Glutamatergic neuron (in vitro differentiated cells): ENCODE data around the gene RNF212. TPM values are rescaled to one million over a fixed set of nuclear protein-coding genes. Genes with fewer than 3 reads are reported as not detected.
A peak's percentile ranks its signal among the peaks of the same experiment; 100 is the strongest.

Experiments
- DNase-seq: peaks from one replicate; pipeline ENCODE4 v3.0.0; 2022
- H3K27ac Mint-ChIP-seq: one replicate; pipeline ENCODE4 v1.8.0; 2020; ENCODE audit warnings: mild to moderate bottlenecking, mixed read lengths, inconsistent platforms; ENCODE audit not compliant: unreplicated experiment
- H3K27me3 Mint-ChIP-seq: one replicate; pipeline ENCODE4 v1.8.0; 2020; ENCODE audit warnings: mild to moderate bottlenecking, moderate library complexity, mixed read lengths, inconsistent platforms; ENCODE audit not compliant: unreplicated experiment
- H3K36me3 Mint-ChIP-seq: one replicate; pipeline ENCODE4 v1.8.0; 2020; ENCODE audit warnings: mild to moderate bottlenecking, mixed read lengths, inconsistent platforms; ENCODE audit not compliant: unreplicated experiment
- H3K4me1 Mint-ChIP-seq: one replicate; pipeline ENCODE4 v1.8.0; 2020; ENCODE audit warnings: mild to moderate bottlenecking, low read depth, mixed read lengths, inconsistent platforms; ENCODE audit not compliant: unreplicated experiment
- H3K4me3 Mint-ChIP-seq: one replicate; pipeline ENCODE4 v1.8.0; 2020; ENCODE audit warnings: mild to moderate bottlenecking, mixed read lengths, inconsistent platforms; ENCODE audit not compliant: unreplicated experiment
- H3K9me3 Mint-ChIP-seq: one replicate; pipeline ENCODE4 v1.8.0; 2020; ENCODE audit warnings: mild to moderate bottlenecking, moderate library complexity, mixed read lengths, inconsistent platforms; ENCODE audit not compliant: unreplicated experiment
- CTCF ChIP-seq: fragments of 200-600 bp; sonication (generic); IDR thresholded peaks from one replicate; pipeline ENCODE4 v1.5.0; 2021; ENCODE audit not compliant: partially characterized antibody, unreplicated experiment
- total RNA-seq: library from RNA; stranded (reverse); fragmentation: NEBNext Ultra II Directional; extraction: Animal tissue kit (Norgen Biotek cat#: 25700); gene quantifications from one replicate; pipeline ENCODE4 v1.2.1, GENCODE V29; 2021; ENCODE audit not compliant: unreplicated experiment

Gene RNF212
- total RNA-seq, 1 donor from 2014 or later, result 11.1 TPM

GRCh38 chr4:1154523-1155182, 41.3 kb upstream of the RNF212 start:
- peaks cover 9% of the 10 kb centered on the region for H3K4me1 Mint-ChIP-seq
- H3K27ac Mint-ChIP-seq, result no peak overlapping the region

GRCh38 chr4:1154126-1154522, 40.8 kb upstream of the RNF212 start:
- no peak for DNase-seq
- Mint-ChIP-seq H3K27me3 (peaks cover 6% of the 10 kb centered on the region), H3K9me3 (peaks cover 10% of the 10 kb centered on the region), H3K4me3 (no peak overlapping the region), H3K4me1 (peaks cover 9% of the 10 kb centered on the region), H3K27ac (no peak overlapping the region), H3K36me3 (peaks cover 20% of the 10 kb centered on the region)
- no peak for TF ChIP-seq CTCF

More at GRCh38 chr4:1154523-1155182, 41.3 kb upstream of the RNF212 start:
- Mint-ChIP-seq H3K36me3 (peaks cover 17% of the 10 kb centered on the region), H3K9me3 (peaks cover 8% of the 10 kb centered on the region), H3K27me3 (peaks cover 6% of the 10 kb centered on the region), H3K4me3 (no peak overlapping the region)
- DNase-seq, result no peak
- TF ChIP-seq CTCF, result no peak

DNA sequence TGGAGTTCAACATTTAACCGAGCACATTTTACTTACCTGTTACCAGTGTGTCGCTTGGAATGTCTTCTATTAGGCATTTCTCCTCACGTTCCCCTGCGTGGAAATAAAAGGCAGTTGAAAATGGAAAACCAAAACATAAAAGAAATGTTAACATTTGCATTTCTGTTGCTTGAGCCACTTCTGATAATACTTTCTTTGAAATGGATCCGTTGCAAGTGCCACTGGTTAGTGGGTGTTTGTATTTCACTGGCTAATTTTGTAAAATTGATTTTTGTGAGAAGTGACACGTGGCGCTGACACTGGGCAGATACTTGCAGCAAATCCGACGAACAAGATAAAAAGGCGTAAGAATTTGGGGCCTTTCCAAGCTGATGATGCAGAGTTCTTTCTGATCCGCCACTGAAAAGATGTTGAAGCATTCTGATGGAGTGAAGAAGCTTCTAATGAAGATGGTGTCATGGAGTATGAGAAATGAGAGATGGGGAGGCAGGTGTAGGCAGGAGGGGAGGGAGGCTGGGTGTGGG, 40.3 kb upstream of the RNF212 start:
- Mint-ChIP-seq H3K4me3 (no peak overlapping the region), H3K4me1 (peaks cover 9% of the 10 kb centered on the region), H3K27me3 (peaks cover 5% of the 10 kb centered on the region), H3K27ac (no peak overlapping the region), H3K9me3 (peaks cover 10% of the 10 kb centered on the region), H3K36me3 (peaks cover 20% of the 10 kb centered on the region)
- TF ChIP-seq CTCF, result no peak
- no peak for DNase-seq

DNA sequence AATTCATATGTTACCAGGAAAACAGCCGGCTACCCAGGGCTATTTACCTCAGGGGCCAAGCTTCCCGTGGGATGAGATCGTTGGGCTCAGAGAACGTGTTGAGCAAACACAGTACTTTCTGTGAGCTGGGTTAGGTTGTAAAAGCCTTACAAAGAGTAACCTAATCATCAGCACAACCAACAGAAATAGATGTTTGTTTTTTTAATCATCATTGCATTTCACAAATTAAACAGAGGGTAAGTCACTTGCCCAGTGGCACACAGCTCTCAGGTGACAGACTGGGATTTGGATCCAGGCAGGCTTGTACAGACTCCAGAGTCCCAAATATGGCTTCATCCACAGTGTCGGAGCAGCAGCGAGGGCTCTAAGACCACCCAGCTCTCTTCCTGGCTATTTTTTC, 38.9 kb upstream of the RNF212 start:
- DNase-seq, result no peak
- H3K4me3 Mint-ChIP-seq, result peak overlapping the region; percentile 1
- peaks cover 8% of the 10 kb centered on the region for H3K27me3 Mint-ChIP-seq
- peak overlapping the region; percentile 70 for H3K27ac Mint-ChIP-seq
- peaks cover 9% of the 10 kb centered on the region for H3K4me1 Mint-ChIP-seq
- H3K9me3 Mint-ChIP-seq, result peaks cover 14% of the 10 kb centered on the region
- TF ChIP-seq CTCF, result no peak
- peaks cover 12% of the 10 kb centered on the region for H3K36me3 Mint-ChIP-seq

DNA sequence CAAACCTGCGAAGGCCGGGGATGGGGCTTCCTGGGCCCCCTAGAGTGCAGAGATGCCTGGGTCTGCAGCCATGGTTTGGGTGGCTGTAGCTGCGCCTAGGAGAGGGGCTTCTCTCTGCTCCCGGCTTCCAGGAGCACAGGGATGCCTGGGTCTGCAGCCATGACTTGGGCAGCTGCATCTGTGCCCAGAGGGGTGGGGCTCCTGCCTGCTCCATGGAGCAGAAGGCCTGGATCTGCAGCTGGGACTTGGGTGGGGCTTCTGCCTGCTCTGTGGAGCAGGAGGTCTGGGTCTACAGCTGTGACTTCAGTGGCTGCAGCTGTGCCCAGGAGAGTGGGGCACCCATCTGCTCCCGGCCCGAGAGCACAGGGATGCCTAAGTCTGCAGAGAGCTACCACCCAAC, 38.2 kb upstream of the RNF212 start:
- Mint-ChIP-seq H3K4me1 (peaks cover 9% of the 10 kb centered on the region), H3K9me3 (peaks cover 14% of the 10 kb centered on the region), H3K36me3 (peaks cover 14% of the 10 kb centered on the region), H3K27me3 (peaks cover 8% of the 10 kb centered on the region), H3K4me3 (no peak overlapping the region), H3K27ac (no peak overlapping the region)
- TF ChIP-seq CTCF, result no peak
- no peak for DNase-seq
